Gastroesophageal sphincter (tissue), 3 donors: ENCODE data around the gene RAPGEF5.

Experiments used
- EP300 ChIP-seq: sonication (generic); formaldehyde crosslinking; IDR thresholded peaks from one replicate; pipeline ENCODE4 v1.6.1; 2017; ENCODE audit warnings: antibody characterized with exemption, mild to moderate bottlenecking
- POLR2A ChIP-seq, 2 donors: fragments of 450-650 bp; IDR thresholded peaks; one replicate each; pipeline ENCODE4 v1.6.1; 2017; ENCODE audit warnings: antibody characterized with exemption in 2 of 2, mild to moderate bottlenecking in 2 of 2, moderate library complexity in 1 of 2
- POLR2AphosphoS5 ChIP-seq: sonication (generic); formaldehyde crosslinking; IDR thresholded peaks from one replicate; pipeline ENCODE4 v1.6.1; 2017; ENCODE audit warnings: antibody characterized with exemption
- TF ChIP-seq, protein P1 (sequence below), 4 experiments: fragments of 200-600 bp in 2 of 4; fragments of 450-650 bp in 2 of 4; sonication (generic) in 1 of 4; IDR thresholded peaks; one replicate each; pipeline ENCODE4 v1.5.1; 2017 to 2019; ENCODE audit warnings: antibody characterized with exemption in 4 of 4, mild to moderate bottlenecking in 2 of 4, moderate library complexity in 2 of 4

DNA sequence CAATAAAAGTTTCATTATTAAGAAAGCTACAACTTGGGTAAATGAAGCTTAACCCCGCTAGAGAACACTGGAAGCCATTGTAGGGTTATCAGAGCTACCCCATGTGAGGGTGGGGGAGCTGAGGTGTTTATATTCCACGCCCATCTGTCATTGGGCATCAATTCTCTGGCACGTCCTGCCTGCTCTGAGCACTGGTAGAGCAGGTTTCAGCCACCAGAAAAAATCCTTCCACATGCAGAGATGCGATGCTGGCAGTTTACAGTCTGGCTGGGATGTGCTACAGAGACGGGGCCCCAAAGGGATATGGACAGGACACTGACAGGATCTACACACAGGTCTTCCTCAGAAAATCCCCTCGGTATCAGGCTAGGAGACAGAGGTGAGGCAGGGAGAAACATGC, 15.9 kb upstream of the RAPGEF5 start:
- TF ChIP-seq, protein P1, sequence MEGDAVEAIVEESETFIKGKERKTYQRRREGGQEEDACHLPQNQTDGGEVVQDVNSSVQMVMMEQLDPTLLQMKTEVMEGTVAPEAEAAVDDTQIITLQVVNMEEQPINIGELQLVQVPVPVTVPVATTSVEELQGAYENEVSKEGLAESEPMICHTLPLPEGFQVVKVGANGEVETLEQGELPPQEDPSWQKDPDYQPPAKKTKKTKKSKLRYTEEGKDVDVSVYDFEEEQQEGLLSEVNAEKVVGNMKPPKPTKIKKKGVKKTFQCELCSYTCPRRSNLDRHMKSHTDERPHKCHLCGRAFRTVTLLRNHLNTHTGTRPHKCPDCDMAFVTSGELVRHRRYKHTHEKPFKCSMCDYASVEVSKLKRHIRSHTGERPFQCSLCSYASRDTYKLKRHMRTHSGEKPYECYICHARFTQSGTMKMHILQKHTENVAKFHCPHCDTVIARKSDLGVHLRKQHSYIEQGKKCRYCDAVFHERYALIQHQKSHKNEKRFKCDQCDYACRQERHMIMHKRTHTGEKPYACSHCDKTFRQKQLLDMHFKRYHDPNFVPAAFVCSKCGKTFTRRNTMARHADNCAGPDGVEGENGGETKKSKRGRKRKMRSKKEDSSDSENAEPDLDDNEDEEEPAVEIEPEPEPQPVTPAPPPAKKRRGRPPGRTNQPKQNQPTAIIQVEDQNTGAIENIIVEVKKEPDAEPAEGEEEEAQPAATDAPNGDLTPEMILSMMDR (IDR thresholded peaks at IDR 0.05): no peak
- TF ChIP-seq POLR2AphosphoS5 (no peak), POLR2A (IDR thresholded peaks at IDR 0.05) (no peak), EP300 (no peak)
